ENCODE measurements around the gene HINT1.
"Not testable (repeated sequence)": the region's sequence is repeated elsewhere in the genome, so short reads cannot be mapped to it uniquely, and the experiment has no call there.

Gene HINT1

GRCh38 chr5:131165119-131165727, at the start of gene HINT1:
Gene HINT1, minus strand, starts transcription at chr5:131165256. Its CDS starts 51 bp downstream, at chr5:131165205.
- in situ Hi-C loops (cut with MboI; ENCODE audit: low sequenced_read_pairs) = no loop called here

DNA sequence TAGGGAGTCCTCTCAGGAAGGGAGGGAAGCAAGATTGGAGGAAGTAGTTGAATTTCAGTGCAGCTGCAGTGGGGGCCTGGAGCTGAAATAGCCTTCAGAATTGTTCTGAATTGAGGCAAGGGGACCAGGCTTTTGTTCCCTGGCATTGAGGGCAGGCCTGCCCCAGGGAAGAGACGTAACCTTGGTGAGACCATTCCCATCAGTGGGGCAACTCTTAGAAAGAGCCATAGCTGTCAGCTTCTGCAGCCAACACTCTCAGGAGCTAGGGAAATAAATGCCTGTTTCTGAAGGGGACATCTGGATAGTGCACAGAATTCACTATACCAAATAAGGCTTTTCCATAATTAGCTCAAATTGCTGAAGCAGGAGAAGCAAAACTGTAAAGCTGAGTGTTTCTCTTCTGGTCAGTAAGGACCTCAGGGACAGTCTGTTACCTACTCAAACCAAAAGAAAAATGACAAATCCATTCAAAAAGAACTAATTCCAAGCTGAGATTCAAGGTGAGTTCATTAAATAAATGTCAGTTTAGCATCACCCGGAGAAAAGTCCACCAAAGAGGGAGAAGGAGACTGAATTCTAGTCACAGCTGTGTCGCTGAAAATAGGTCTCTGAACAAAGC, 49.7 kb upstream of the HINT1 start:
- in situ Hi-C loops (cut with MboI; ENCODE audit: low sequenced_read_pairs) = no loop called here

DNA sequence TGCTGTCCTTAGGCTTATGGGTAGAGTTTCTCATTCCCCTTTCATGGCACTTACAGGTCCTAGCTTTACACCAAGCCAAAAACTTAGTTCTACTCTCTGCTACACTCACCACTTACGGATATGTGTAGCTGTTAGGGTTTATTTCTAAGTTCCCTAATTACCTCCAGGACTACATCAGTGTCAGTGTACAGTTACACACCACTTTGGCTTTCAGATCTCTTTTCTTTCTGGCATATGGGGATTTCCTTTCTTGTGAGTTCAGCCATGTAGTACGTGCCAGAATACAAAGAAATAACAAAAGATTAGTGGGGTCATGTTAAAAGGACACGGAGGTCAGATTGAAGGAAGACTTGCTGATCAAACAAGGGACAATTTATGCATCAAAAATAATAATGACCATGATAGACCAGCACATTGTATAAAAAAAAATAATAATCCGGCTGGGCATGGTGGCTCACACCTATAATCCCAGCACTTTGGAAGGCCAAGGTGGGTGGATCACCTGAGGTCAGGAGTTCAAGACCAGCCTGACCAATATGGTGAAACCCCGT, 47.5 kb upstream of the HINT1 start:
- in situ Hi-C loops (cut with MboI; ENCODE audit: low sequenced_read_pairs) = no loop called here

GRCh38 chr5:131211669-131212068, 46.6 kb upstream of the HINT1 start:
- in situ Hi-C loops (cut with MboI; ENCODE audit: low sequenced_read_pairs) = no loop called here

DNA sequence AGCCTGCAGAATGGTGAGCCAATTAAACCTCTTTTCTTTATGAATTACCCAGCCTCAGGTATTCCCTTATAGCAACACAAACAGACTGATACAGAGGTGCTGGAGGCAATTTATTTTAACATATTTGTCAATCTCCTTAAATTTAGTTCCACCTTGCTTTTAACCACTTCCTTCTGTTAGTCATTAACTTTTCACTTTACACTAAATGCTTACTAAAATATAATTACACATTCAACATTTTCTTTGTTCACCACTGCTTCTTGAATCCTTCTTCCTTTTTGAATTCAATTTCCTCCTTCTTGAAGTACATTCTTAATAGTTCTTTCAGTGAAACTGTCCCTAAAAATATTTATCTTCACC, 45.1 kb upstream of the HINT1 start:
- in situ Hi-C loops (cut with MboI; ENCODE audit: low sequenced_read_pairs) = no loop called here

GRCh38 chr5:131209506-131210150, 44.6 kb upstream of the HINT1 start:
- in situ Hi-C loops (cut with MboI; ENCODE audit: low sequenced_read_pairs) = no loop called here

GRCh38 chr5:131209175-131209505, 44.1 kb upstream of the HINT1 start:
- in situ Hi-C loops (cut with MboI; ENCODE audit: low sequenced_read_pairs) = no loop called here

GRCh38 chr5:131206772-131207171, 41.7 kb upstream of the HINT1 start:
- in situ Hi-C loops (cut with MboI; ENCODE audit: low sequenced_read_pairs) = no loop called here

- in situ Hi-C loops (cut with MboI; ENCODE audit: low sequenced_read_pairs) = no loop called here
Measured at GRCh38 chr5:131206061-131206460, 41.0 kb upstream of the HINT1 start.

DNA sequence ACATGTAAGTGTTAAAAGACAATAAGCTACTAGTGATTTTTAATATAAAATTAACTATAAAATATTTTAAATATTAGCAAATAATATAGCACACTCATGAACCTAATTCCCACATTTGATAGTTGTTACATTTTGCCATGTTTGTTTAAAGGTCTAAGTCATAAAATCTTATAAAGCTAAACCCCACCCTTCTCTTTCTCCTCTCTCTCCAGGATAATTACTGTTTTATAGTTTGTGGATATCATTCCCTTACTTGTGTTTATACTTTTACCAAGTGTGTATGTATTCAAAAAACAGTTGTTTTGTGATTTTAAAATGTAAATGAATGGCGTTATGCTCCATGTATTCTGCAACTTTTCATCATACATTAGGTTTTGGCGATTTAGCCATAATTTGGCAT, 39.9 kb upstream of the HINT1 start:
- in situ Hi-C loops (cut with MboI; ENCODE audit: low sequenced_read_pairs) = no loop called here

DNA sequence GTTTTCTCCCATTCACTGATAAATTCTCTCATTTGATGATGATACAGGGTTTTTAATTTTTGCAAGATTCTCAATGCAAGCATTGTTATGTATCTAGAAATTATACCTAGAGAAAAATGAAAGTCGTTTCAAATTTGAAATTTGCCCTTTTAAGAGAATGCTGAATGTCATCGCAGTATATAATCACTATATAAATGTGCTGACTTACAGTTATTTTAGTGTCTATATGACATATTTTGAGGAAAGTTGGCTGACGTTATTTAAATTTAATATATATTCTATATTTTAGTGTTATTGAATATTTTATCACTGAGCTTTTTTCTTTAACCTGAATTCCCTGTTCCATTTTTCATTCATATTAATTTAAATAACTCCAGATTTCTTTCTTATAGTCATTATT, 35.5 kb upstream of the HINT1 start:
- in situ Hi-C loops (cut with MboI; ENCODE audit: low sequenced_read_pairs) = no loop called here

DNA sequence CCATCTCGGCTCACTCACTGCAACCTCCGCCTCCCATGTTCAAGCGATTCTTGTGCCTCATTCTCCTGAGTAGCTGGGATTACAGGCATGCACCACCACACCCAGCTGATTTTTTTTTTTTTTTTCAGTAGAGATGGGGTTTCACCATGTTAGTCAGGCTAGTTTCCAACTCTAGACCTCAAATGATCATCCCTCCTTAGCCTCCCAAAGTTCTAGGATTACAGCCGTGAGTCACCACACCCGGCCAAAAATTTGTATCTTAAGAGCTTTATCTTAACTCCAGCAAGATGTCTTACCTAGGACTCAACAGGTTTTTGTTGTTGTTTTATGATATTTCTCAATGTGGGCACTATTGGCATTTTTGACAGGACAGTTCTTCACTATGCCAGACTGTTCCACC, 33.6 kb upstream of the HINT1 start:
- in situ Hi-C loops (cut with MboI; ENCODE audit: low sequenced_read_pairs) = no loop called here

DNA sequence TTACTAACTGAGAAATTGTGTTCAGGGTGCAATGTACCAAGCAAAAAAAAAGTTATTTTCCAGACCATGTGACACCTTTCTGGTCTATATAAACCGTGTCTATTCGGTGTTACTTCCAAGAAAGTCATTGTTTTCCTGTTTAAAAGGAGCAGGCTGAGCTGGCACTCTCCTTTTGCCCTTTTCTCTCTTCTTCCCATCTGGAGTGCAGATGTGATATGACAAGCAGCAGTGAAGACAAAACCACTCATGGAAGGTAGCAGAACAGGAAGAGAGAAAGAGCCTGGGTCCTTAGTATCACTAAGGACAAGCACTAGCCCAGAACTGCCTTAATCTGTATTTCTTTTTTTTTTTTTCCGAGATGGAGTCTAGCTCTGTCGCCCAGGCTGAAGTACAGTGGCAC, 31.3 kb upstream of the HINT1 start:
- in situ Hi-C loops (cut with MboI; ENCODE audit: low sequenced_read_pairs) = no loop called here

DNA sequence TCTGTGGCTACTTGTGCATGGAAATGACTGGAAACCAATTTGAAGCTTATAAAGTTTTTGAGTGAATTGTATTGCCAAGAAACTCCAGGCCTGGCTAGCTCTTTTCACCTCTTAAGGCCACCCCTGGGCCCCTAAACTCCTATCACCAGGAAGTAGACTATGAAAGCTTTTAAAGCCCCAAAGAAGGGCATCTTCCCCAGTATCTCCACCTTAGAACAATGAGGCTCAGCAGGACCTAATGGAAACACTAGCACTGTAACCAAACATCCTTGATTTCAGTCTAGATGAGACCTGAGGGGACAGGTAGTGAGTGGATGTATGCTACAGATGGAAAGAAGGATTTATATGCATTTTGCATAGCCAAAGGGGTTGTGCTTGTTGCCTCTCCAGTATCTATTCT, 30.6 kb upstream of the HINT1 start:
- in situ Hi-C loops (cut with MboI; ENCODE audit: low sequenced_read_pairs) = no loop called here

DNA sequence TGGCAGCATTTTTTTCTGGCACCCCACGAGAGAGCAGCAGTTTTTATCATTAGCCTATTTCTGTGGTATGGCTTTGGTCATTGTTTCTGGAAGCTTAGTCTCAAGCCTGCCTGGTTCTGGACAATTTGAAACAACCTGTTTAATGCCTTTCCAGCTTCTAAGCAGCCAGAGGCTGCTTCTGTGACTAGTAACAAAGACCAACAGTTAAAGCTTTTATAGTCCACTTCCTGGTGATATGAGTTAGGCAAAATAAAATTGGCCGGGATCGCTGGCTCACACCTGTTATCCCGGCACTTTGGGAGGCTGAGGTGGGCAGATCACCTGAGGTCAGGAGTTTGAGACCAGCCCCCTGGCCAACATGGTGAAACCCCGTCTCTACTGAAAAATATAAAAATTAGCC, 29.7 kb upstream of the HINT1 start:
- in situ Hi-C loops (cut with MboI; ENCODE audit: low sequenced_read_pairs) = no loop called here

GRCh38 chr5:131193897-131194296, 28.8 kb upstream of the HINT1 start:
- in situ Hi-C loops (cut with MboI; ENCODE audit: low sequenced_read_pairs) = not testable (repeated sequence)

- in situ Hi-C loops (cut with MboI; ENCODE audit: low sequenced_read_pairs) = no loop called here
Measured at GRCh38 chr5:131193106-131193505, 28.1 kb upstream of the HINT1 start.

GRCh38 chr5:131186561-131187256, 21.7 kb upstream of the HINT1 start:
- in situ Hi-C loops (cut with MboI; ENCODE audit: low sequenced_read_pairs) = no loop called here

DNA sequence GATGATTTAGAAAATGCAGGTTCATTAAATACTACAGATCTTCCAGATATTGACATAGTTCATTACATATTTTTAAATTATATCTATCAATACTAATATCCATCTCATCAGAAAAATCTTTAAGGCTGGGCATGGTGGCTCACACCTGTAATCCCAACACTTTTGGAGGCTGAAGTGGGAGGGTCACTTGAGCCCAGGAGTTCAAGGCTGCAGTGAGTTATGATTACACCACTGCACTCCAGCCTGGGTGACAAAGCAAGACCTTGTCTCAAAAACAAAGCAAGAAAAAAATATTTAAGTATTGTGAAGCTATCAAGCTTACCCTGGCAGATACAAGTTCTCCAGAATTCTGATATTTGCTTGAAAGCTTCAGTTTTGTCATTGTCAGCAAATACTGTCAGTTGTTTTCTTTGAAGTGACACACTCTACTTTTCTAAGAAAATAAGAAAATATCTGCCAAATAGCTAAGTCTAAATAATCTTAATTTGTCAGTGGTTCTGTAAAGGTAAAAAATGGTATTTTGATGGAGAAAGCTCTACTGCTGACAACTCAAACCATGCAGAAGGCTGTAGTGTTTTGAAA, 20.6 kb upstream of the HINT1 start:
- in situ Hi-C loops (cut with MboI; ENCODE audit: low sequenced_read_pairs) = no loop called here

- in situ Hi-C loops (cut with MboI; ENCODE audit: low sequenced_read_pairs) = no loop called here
Measured at GRCh38 chr5:131182839-131183238, 17.8 kb upstream of the HINT1 start.

- in situ Hi-C loops (cut with MboI; ENCODE audit: low sequenced_read_pairs) = no loop called here
Measured at GRCh38 chr5:131180407-131180806, 15.4 kb upstream of the HINT1 start.

Data from hTERT RPE-1 (cell line).